EL (cell line): Measurements from ENCODE around the gene LRRC49.
"Not testable (repeated sequence)": the region's sequence is repeated elsewhere in the genome, so short reads cannot be mapped to it uniquely, and the experiment has no call there.

Experiments
- DNase-seq: peaks from one replicate; pipeline ENCODE4 v3.0.0-alpha.2; 2016

LRRC49 gene

GRCh38 chr15:70998319-70998718, 105.7 kb downstream of the LRRC49 start:
- DNase-seq, result no peak

GRCh38 chr15:71002316-71002715, 109.7 kb downstream of the LRRC49 start:
- no peak for DNase-seq

- DNase-seq, result peak; percentile 21
These were observed 110.7 kb downstream of the LRRC49 start for GRCh38 chr15:71003319-71003718.

GRCh38 chr15:71004506-71004905, 111.9 kb downstream of the LRRC49 start:
- DNase-seq, result not testable (repeated sequence)

- DNase-seq, result no peak
These were observed 113.3 kb downstream of the LRRC49 start for GRCh38 chr15:71005895-71006294.

- no peak for DNase-seq
These were observed 115.7 kb downstream of the LRRC49 start for GRCh38 chr15:71008250-71008870.

- DNase-seq, result no peak
These were observed 117.8 kb downstream of the LRRC49 start for GRCh38 chr15:71010472-71010871.

GRCh38 chr15:71010997-71011396, 118.4 kb downstream of the LRRC49 start:
- no peak for DNase-seq

GRCh38 chr15:71011503-71012155, 119.0 kb downstream of the LRRC49 start:
- peak; percentile 64 for DNase-seq

GRCh38 chr15:71013446-71013845, 120.8 kb downstream of the LRRC49 start:
- DNase-seq, result no peak

GRCh38 chr15:71015342-71015741, 122.7 kb downstream of the LRRC49 start:
- no peak for DNase-seq

- DNase-seq, result not testable (repeated sequence)
These were observed 138.6 kb downstream of the LRRC49 start for GRCh38 chr15:71031232-71031631.

- not testable (repeated sequence) for DNase-seq
These were observed 142.9 kb downstream of the LRRC49 start for GRCh38 chr15:71035478-71035877.

- DNase-seq, result no peak
These were observed 149.8 kb downstream of the LRRC49 start for GRCh38 chr15:71042356-71042922.

- DNase-seq, result peak; percentile 57
These were observed 150.7 kb downstream of the LRRC49 start for GRCh38 chr15:71043373-71043772.

GRCh38 chr15:71044006-71044405, 151.4 kb downstream of the LRRC49 start:
- peak; percentile 66 for DNase-seq

- not testable (repeated sequence) for DNase-seq
These were observed 153.5 kb downstream of the LRRC49 start for GRCh38 chr15:71046146-71046545.

- peak; percentile 94 for DNase-seq
These were observed 156.5 kb downstream of the LRRC49 start for GRCh38 chr15:71048913-71049675.

- DNase-seq, result peak; percentile 48
These were observed 157.2 kb downstream of the LRRC49 start for GRCh38 chr15:71049706-71050422.

GRCh38 chr15:71050461-71050860, 157.8 kb downstream of the LRRC49 start:
- no peak for DNase-seq

GRCh38 chr15:71051539-71051938, 158.9 kb downstream of the LRRC49 start:
- DNase-seq, result peak; percentile 82

GRCh38 chr15:71052356-71052755, 159.7 kb downstream of the LRRC49 start:
- DNase-seq, result peak; percentile 82
